Suppressor macrophage treated with lipopolysaccharide for 1 hour (primary cell): ENCODE results near the gene SERPINE1.
"Not testable (repeated sequence)": the region's sequence is repeated elsewhere in the genome, so short reads cannot be mapped to it uniquely, and the experiment has no call there.

Experiments used
- DNase-seq, 3 donors: peaks; one replicate each; pipeline ENCODE4 v3.0.0-alpha.2; 2020 to 2022

The SERPINE1 gene

GRCh38 chr7:101124376-101125056, 2.4 kb upstream of the SERPINE1 start:
- peak in 2 of 3 donors; percentile 59 to 64 for DNase-seq

GRCh38 chr7:101125989-101126650, 784 bp upstream of the SERPINE1 start:
- peak in 1 of 3 donors; percentile 39 for DNase-seq

DNA sequence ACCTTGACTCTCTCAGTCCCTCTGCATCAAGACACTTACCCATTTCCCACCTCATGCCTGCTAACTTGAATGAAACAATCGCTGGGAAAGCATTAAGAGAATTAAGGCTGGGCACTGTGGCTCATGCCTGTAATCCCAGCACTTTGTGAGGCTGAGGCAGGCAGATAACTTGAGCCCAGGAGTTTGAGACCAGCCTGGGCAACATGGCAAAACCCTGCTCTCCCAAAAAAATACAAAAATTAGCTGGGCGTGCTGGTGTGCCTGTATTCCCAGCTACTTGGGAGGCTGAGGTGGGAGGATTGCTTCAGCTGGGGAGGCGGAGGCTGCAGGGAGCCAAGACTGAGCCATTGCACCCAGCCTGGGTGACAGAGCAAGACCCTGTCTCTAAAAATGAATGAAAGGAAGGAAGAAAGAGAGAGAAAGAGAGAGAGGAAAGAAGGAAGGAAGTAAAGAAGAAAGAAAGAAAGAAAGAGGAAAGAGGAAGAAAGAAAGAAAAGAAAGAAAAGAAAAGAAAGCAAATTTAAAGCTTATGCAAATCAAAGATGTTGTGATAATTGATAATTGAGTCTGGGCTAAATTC, 646 bp downstream of the SERPINE1 start:
- DNase-seq = no peak

DNA sequence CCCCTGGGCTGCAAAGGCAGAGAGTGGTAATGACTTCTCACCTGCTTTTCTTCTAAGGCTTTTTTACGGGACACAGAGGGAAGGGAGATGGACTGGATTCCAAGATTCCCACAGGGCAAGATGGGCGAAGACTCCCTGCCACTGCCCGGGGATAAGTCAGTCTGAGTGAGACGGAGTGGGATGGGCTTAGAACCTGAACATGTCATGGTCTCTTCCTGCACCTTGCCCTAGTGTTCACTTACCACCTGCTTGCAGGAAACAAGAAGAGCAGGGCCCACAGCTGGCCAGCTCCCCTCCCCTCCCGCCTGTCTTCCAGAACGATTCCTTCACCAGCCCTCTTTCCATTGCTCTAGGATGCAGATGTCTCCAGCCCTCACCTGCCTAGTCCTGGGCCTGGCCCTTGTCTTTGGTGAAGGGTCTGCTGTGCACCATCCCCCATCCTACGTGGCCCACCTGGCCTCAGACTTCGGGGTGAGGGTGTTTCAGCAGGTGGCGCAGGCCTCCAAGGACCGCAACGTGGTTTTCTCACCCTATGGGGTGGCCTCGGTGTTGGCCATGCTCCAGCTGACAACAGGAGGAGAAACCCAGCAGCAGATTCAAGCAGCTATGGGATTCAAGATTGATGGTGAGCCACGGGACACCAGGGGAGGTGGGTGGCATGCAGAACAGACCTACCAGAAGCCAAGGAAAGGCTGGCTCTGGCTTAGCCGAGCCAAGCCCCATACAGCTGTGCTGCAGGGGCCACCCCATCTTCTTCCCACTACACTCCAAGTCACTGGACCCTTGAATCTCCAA, 1.3 kb downstream of the SERPINE1 start:
- no peak for DNase-seq

DNA sequence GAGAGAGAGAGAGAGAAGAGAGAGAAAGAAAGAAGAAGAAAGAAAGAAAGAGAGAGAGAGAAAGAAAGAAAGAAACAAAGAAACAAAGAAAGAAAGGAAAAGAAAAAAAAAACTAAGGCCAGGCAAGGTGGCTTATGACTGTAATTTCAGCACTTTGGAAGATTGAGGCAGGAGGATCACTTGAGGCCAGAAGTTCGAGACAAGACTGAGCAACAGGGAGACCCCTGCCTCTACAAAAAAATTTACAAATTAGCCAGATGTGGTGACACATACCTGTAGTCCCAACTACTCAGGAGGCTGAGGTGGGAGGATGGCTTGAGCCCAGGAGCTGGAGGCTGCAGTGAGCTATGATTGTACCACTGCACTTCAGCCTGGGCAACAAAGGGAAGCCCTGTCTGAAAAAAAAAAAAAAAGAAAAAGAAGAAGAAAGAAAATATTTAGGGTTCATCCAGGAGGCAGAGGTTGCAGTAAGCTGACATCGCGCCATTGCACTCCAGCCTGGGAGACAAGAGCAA, 2.8 kb downstream of the SERPINE1 start:
- no peak for DNase-seq

- DNase-seq = not testable (repeated sequence)
Observed at GRCh38 chr7:101132626-101133600, 6.0 kb downstream of the SERPINE1 start.

- peak; percentile 79 to 88 (median 84) for DNase-seq
Observed at GRCh38 chr7:101133621-101134398, 6.9 kb downstream of the SERPINE1 start.

GRCh38 chr7:101134399-101134980, 7.6 kb downstream of the SERPINE1 start:
- peak; percentile 75 to 84 (median 79) for DNase-seq

DNA sequence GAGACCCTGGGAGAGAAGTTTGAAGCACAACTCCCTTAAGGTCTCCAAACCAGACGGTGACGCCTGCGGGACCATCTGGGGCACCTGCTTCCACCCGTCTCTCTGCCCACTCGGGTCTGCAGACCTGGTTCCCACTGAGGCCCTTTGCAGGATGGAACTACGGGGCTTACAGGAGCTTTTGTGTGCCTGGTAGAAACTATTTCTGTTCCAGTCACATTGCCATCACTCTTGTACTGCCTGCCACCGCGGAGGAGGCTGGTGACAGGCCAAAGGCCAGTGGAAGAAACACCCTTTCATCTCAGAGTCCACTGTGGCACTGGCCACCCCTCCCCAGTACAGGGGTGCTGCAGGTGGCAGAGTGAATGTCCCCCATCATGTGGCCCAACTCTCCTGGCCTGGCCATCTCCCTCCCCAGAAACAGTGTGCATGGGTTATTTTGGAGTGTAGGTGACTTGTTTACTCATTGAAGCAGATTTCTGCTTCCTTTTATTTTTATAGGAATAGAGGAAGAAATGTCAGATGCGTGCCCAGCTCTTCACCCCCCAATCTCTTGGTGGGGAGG, 10.8 kb downstream of the SERPINE1 start:
- peak in 1 of 3 donors; percentile 19 for DNase-seq

GRCh38 chr7:101138213-101138870, 11.4 kb downstream of the SERPINE1 start:
- DNase-seq = peak; percentile 94 to 97 (median 96)

GRCh38 chr7:101140339-101140699, 13.4 kb downstream of the SERPINE1 start:
- DNase-seq = no peak

- peak in 1 of 3 donors; percentile 38 for DNase-seq
Observed at GRCh38 chr7:101140746-101141382, 14.0 kb downstream of the SERPINE1 start.

DNA sequence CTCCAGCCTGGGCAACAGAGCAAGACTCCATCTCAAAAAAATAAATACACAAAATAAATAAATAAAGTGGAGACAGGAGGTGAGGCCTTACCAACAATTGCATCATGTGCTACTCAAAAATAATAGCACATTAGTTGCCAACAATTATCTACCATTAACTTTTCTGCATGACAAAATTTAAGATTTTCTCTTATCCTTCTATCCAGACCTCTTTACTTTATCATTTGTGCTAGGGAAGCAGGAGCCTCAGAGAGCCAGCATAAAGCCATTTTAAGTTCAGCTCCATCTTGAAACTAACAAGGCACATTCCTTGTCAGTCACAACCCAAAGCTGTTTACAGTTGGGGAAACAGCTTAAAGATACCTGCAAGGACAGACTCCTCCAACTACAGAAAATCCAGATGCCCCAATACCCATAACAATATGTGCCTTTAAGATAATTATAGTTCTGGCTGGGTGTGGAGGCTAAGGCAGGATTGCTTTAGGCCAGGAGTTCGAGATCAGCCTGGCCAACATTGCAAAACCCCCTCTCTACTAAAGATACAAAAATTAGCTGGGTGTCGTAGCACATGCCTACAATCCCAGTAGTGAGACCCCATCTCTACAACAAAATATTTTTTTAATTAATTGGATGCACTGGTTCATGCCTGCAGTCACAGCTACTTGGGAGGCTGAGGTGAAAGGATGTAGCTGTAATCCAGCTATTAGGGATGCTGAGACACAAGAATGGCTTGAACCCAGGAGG, 25.2 kb downstream of the SERPINE1 start:
- no peak for DNase-seq

DNA sequence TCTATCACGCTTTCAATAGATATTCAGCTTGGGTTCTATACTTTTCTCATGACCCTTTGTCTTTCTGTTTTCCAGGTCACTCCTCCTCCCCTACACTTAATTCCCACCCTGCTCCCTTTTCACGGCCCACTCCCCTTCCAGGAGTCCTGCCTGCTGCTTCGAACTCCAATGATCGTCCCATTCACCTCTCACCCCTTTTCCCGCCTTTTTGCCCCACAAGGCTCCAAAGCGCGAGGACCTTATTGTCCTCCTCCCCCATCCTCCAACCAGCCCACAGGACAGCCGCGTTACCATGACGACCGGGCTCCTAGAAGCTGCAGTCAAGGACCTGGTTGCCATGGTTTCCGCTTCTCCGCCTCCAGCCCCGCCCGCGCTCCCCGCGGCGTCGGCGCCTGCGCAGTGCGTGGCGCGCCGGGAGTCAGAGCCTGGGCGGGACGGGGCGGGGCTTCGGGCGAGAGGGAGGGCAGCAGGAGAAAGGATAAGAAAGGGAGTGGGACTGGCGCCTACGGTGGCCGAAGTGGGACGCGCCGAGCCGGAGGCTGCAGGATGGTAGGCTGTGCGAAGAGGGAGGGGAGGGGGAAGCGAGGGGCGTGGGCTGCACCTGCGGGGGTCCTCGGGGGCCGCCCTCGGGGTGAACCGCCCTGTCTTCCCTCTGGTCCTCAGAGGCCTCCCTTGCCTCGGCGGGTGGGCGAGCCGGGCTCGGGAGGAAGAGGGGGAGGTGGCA, 27.2 kb downstream of the SERPINE1 start, which contains the start of gene AP1S1:
Gene AP1S1, plus strand, starts transcription at position 508 of the 724 bp plus-strand sequence. Its CDS starts 39 bp downstream, at position 547.
- DNase-seq = peak; percentile 86 to 97 (median 94)

GRCh38 chr7:101154693-101155102, 27.8 kb downstream of the SERPINE1 start:
- DNase-seq = no peak

- no peak for DNase-seq
Observed at GRCh38 chr7:101155303-101155702, 28.4 kb downstream of the SERPINE1 start.

DNA sequence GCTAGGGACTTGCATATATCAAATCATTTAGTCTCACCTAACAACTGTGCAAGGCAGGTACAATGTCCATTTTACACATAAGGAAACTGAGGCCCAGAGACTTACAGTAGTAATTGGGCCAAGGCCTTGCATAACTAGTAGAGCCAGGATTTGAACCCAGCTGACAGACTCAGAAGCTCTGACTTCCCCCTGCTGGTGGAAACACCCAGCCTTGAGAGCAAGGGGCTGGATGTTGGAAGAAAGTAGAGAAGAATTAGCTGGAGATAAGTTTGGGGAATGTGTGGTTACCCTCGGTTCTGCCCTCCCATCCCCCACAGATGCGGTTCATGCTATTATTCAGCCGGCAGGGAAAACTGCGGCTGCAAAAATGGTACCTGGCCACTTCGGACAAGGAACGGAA, 29.4 kb downstream of the SERPINE1 start:
- no peak for DNase-seq
